Lower leg skin (tissue), 3 donors: Measurements from ENCODE around the gene FOSB.

Experiments
- POLR2A ChIP-seq, 2 donors: fragments of 450-650 bp; IDR thresholded peaks; one replicate each; pipeline ENCODE4 v1.6.1; 2016 to 2017; ENCODE audit warnings: antibody characterized with exemption in 2 of 2, mild to moderate bottlenecking in 1 of 2, moderate library complexity in 1 of 2
- TF ChIP-seq, protein P1 (sequence below), 3 donors: fragments of 450-650 bp; IDR thresholded peaks; one replicate each; pipeline ENCODE4 v1.5.1; 2016; ENCODE audit warnings: antibody characterized with exemption in 3 of 3, mild to moderate bottlenecking in 3 of 3, moderate library complexity in 2 of 3

- TF ChIP-seq, protein P1, sequence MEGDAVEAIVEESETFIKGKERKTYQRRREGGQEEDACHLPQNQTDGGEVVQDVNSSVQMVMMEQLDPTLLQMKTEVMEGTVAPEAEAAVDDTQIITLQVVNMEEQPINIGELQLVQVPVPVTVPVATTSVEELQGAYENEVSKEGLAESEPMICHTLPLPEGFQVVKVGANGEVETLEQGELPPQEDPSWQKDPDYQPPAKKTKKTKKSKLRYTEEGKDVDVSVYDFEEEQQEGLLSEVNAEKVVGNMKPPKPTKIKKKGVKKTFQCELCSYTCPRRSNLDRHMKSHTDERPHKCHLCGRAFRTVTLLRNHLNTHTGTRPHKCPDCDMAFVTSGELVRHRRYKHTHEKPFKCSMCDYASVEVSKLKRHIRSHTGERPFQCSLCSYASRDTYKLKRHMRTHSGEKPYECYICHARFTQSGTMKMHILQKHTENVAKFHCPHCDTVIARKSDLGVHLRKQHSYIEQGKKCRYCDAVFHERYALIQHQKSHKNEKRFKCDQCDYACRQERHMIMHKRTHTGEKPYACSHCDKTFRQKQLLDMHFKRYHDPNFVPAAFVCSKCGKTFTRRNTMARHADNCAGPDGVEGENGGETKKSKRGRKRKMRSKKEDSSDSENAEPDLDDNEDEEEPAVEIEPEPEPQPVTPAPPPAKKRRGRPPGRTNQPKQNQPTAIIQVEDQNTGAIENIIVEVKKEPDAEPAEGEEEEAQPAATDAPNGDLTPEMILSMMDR (IDR thresholded peaks at IDR 0.05): no peak
- no peak for TF ChIP-seq POLR2A (IDR thresholded peaks at IDR 0.05)
Observed at GRCh38 chr19:45515081-45515624, 47.4 kb downstream of the FOSB start.
